Endothelial cell of umbilical vein (primary cell): ENCODE results near the gene CBLN3. TPM values are rescaled to one million over a fixed set of nuclear protein-coding genes. Genes with fewer than 3 reads are reported as not detected.

Source experiments
- BruUV-seq: library from RNA; stranded (reverse); fragments of 400-500 nt; replicated peaks from 2 replicates; lab custom pipeline; 2021; lab: Mats Ljungman, UMichigan
- CTCF ChIA-PET: fragments of 300-600, 350-600 bp; sonication (Branson Sonifier 250); formaldehyde crosslinking; loops from one replicate; lab custom pipeline; 2021; ENCODE audit warnings: antibody characterized with exemption, inconsistent platforms; lab: Charles Lee
- POLR2A ChIA-PET: fragments of 300-600, 350-600 bp; sonication (Branson Sonifier 250); formaldehyde crosslinking; loops from one replicate; lab custom pipeline; 2021; ENCODE audit warnings: antibody characterized with exemption, inconsistent platforms; lab: Charles Lee
- DNase-seq: peaks from one replicate; pipeline ENCODE4 v3.0.0-alpha.2; 2011; ENCODE audit warnings: low read depth, low spot score
- FAIRE-seq: peaks from 2 replicates; lab custom pipeline; 2011; peaks lifted over from hg19 to GRCh38; lab: Jason Lieb, UNC
- H2AFZ ChIP-seq: 2 replicates; pipeline ENCODE4 v1.6.0; 2012; ENCODE audit warnings: low read depth, low read length, control low read depth, inconsistent platforms
- H3K27ac ChIP-seq: 2 replicates; pipeline ENCODE4 v1.5.1; 2011; ENCODE audit warnings: low read depth, mild to moderate bottlenecking, control low read depth, low read length, moderate library complexity; ENCODE audit not compliant: insufficient read depth
- H3K27me3 ChIP-seq, 2 experiments: 2 replicates each; pipeline versions ENCODE4 v1.6.0 to v1.6.1; 2011; ENCODE audit warnings: low read length in 2 of 2, mixed read lengths in 1 of 2; ENCODE audit not compliant: control insufficient read depth in 2 of 2, insufficient read depth in 2 of 2
- H3K36me3 ChIP-seq, 2 experiments: 2 replicates in 1 of 2; 3 replicates in 1 of 2; pipeline ENCODE4 v1.5.1; 2011; ENCODE audit warnings: low read length in 2 of 2, mild to moderate bottlenecking in 1 of 2, moderate library complexity in 1 of 2; ENCODE audit not compliant: control insufficient read depth in 2 of 2, insufficient read depth in 2 of 2; ENCODE audit errors: extremely low read depth in 1 of 2
- H3K4me1 ChIP-seq: 3 replicates; pipeline ENCODE4 v1.5.1; 2011; ENCODE audit warnings: mild to moderate bottlenecking, low read length; ENCODE audit not compliant: control insufficient read depth, insufficient read depth; ENCODE audit errors: extremely low read depth
- H3K4me2 ChIP-seq: 2 replicates; pipeline ENCODE4 v1.6.1; 2011; ENCODE audit warnings: low read length, control low read depth, mixed read lengths; ENCODE audit not compliant: insufficient read depth
- H3K4me3 ChIP-seq, 3 experiments: fragments of 200-600 bp in 1 of 3; sonication (generic), shearing (Covaris generic) in 1 of 3; replicated peaks in 1 of 3; 2 replicates each; pipeline ENCODE4 v1.5.1; 2011 to 2016; ENCODE audit warnings: control low read depth in 3 of 3, low read length in 3 of 3, mild to moderate bottlenecking in 2 of 3, inconsistent platforms in 1 of 3, low read depth in 1 of 3, moderate library complexity in 1 of 3; ENCODE audit not compliant: insufficient read depth in 1 of 3
- H3K79me2 ChIP-seq: 2 replicates; pipeline ENCODE4 v1.6.0; 2012; ENCODE audit warnings: low read length, inconsistent platforms; ENCODE audit not compliant: control insufficient read depth, insufficient read depth
- H3K9ac ChIP-seq: replicated peaks from 2 replicates; pipeline ENCODE3; 2011; ENCODE audit warnings: low read length, control low read depth; ENCODE audit not compliant: insufficient read depth; ENCODE audit errors: extremely low read depth
- H3K9me1 ChIP-seq: replicated peaks from 3 replicates; pipeline ENCODE4 v1.6.0; 2011; ENCODE audit warnings: mild to moderate bottlenecking, low read length; ENCODE audit not compliant: control insufficient read depth, insufficient read depth; ENCODE audit errors: extremely low read depth
- H3K9me3 ChIP-seq: replicated peaks from 2 replicates; pipeline ENCODE4 v1.5.1; 2012; ENCODE audit warnings: low read length, inconsistent platforms; ENCODE audit not compliant: control insufficient read depth, insufficient read depth
- H4K20me1 ChIP-seq: replicated peaks from 2 replicates; pipeline ENCODE3; 2011; ENCODE audit warnings: mild to moderate bottlenecking, low read length; ENCODE audit not compliant: control insufficient read depth, insufficient read depth; ENCODE audit errors: extremely low read depth
- CTCF ChIP-seq, 2 donors: IDR thresholded peaks; 1 replicate in 1 of 2; 2 replicates in 1 of 2; pipeline ENCODE4 v1.5.1; 2011; ENCODE audit warnings: low read length in 2 of 2, mild to moderate bottlenecking in 2 of 2, moderate library complexity in 2 of 2, control low read depth in 1 of 2, inconsistent platforms in 1 of 2, low read depth in 1 of 2; ENCODE audit not compliant: insufficient read depth in 1 of 2; ENCODE audit errors: extremely low read depth in 1 of 2
- EZH2 ChIP-seq: IDR thresholded peaks from 2 replicates; pipeline ENCODE4 v1.6.1; 2012; ENCODE audit warnings: borderline replicate concordance, low read depth, mild to moderate bottlenecking, moderate library complexity, low read length, inconsistent platforms; ENCODE audit not compliant: severe bottlenecking
- FOS ChIP-seq: IDR thresholded peaks from 2 replicates; pipeline ENCODE4 v1.6.1; 2011; ENCODE audit warnings: mild to moderate bottlenecking, low read length, moderate library complexity, borderline replicate concordance; ENCODE audit not compliant: insufficient read depth
- GATA2 ChIP-seq: IDR thresholded peaks from 2 replicates; pipeline ENCODE4 v1.7.0; 2011; ENCODE audit warnings: low read depth, mild to moderate bottlenecking, moderate library complexity, mixed read lengths, low read length; ENCODE audit not compliant: insufficient read length, insufficient read depth
- JUN ChIP-seq: IDR thresholded peaks from 2 replicates; pipeline ENCODE4 v1.6.1; 2011; ENCODE audit warnings: borderline replicate concordance, low read depth; ENCODE audit not compliant: insufficient read length, insufficient read depth
- MAX ChIP-seq: IDR thresholded peaks from 2 replicates; pipeline ENCODE4 v1.6.1; 2011; ENCODE audit not compliant: insufficient read depth, insufficient read length
- MYC ChIP-seq: IDR thresholded peaks from one replicate; pipeline ENCODE4 v1.6.1; 2011; ENCODE audit warnings: mild to moderate bottlenecking, low read depth, low read length
- POLR2A ChIP-seq: IDR thresholded peaks from 2 replicates; pipeline ENCODE4 v1.6.1; 2012; ENCODE audit warnings: low read depth, mild to moderate bottlenecking, control low read depth, low read length
- POLR2AphosphoS5 ChIP-seq: IDR thresholded peaks from 2 replicates; pipeline ENCODE4 v1.6.1; 2012; ENCODE audit warnings: low read depth, mild to moderate bottlenecking, control low read depth, low read length, moderate library complexity; ENCODE audit not compliant: insufficient read depth
- dilution Hi-C: fragments of 300-500 bp; cut with MboI; formaldehyde crosslinking; loops from one replicate; pipeline ENCODE4 v1.15.0; 2019; ENCODE audit warnings: low sequenced_read_pairs; ENCODE audit not compliant: extremely low pct_ligation_motif_present
- intact Hi-C: fragments of 100-400 bp; cut with micrococcal nuclease; formaldehyde crosslinking; loops from one replicate; pipeline ENCODE4 v1.10.0; 2022
- polyA plus RNA-seq, 4 experiments: library from polyadenylated mRNA; depleted of rRNA in 3 of 4; stranded (reverse) in 3 of 4; unstranded in 1 of 4; fragments of >200 nt; gene quantifications; 2 replicates each; pipeline versions ENCODE4 v1.2.1 to v1.2.3, GENCODE V29; 2011 to 2012; ENCODE audit warnings: missing spikeins in 1 of 4
- total RNA-seq: library from RNA; stranded (reverse); gene quantifications from 2 replicates; pipeline ENCODE4 v1.2.3, GENCODE V29; 2021

Gene CBLN3
- total and polyA plus RNA-seq, 2 donors (not counting 3 experiments of a cell fraction or from before 2014, with no cell fraction given), result 7.9 to 8.6 TPM

GRCh38 chr14:24430143-24430681 is 744 bp upstream of the CBLN3 start:
- H3K27me3 ChIP-seq, result no peaks in the 10 kb centered on the region
- H3K27ac ChIP-seq, result peak overlapping the region; percentile 94
- H3K9me1 ChIP-seq, result no peaks in the 10 kb centered on the region
- peaks cover 52% of the 10 kb centered on the region for H3K4me1 ChIP-seq
- H4K20me1 ChIP-seq, result no peaks in the 10 kb centered on the region
- dilution Hi-C loops (no loop called here), intact Hi-C loops (loop anchor here (5.0 kb wide), 1 partner anchor 283 kb away; the partner anchor contains the start of genes PSME2 and RNF31)
- ChIA-PET POLR2A (interaction anchor here (0.7 to 3.2 kb wide), 5 partner anchors 12 to 97 kb away, joined by 4 to 36 read pairs (median 5); partner anchors contain the start of gene SDR39U1), CTCF (interaction anchor here (0.9 to 10.2 kb wide), 15 partner anchors 12 to 188 kb away, joined by 3 to 811 read pairs (median 19); partner anchors contain the start of genes ADCY4, CIDEB, NFATC4 and RIPK3)
- peak overlapping the region; percentile 95 for H3K9ac ChIP-seq
- no TSS peak for BruUV-seq
- no peak overlapping the region for H2AFZ ChIP-seq
- peaks cover 7 to 14% of the 10 kb centered on the region in 2 experiments for H3K36me3 ChIP-seq
- H3K9me3 ChIP-seq, result no peaks in the 10 kb centered on the region
- no peak for TF ChIP-seq MAX
- TF ChIP-seq FOS, result no peak
- TF ChIP-seq POLR2AphosphoS5, result peak; percentile 76
- TF ChIP-seq POLR2A, result peak; percentile 92
- no peak for TF ChIP-seq EZH2
- no peak for TF ChIP-seq JUN
- no peak for TF ChIP-seq MYC
- TF ChIP-seq CTCF (IDR thresholded peaks at IDR 0.05; ENCODE audit: extremely low read depth in 1 of 2, insufficient read depth in 1 of 2, low read depth in 1 of 2, low read length in 2 of 2), result no peak
- TF ChIP-seq GATA2, result no peak
- H3K4me2 ChIP-seq, result peak overlapping the region; percentile 87
- peaks cover 23% of the 10 kb centered on the region for H3K79me2 ChIP-seq
- H3K4me3 ChIP-seq, result peak overlapping the region; percentile 78 to 89 (median 85)
- FAIRE-seq (peak; percentile 63), DNase-seq (peak; percentile 75)
